Stomach (tissue), 4 donors: Measurements from ENCODE around the gene DOCK2.

Experiments
- POLR2A ChIP-seq, 4 donors: fragments of 450-650 bp; IDR thresholded peaks; one replicate each; pipeline ENCODE4 v1.6.1; 2016; ENCODE audit warnings: antibody characterized with exemption in 4 of 4, control low read depth in 2 of 4, mild to moderate bottlenecking in 1 of 4, moderate library complexity in 1 of 4
- POLR2AphosphoS5 ChIP-seq, 3 donors: sonication (generic); formaldehyde crosslinking; IDR thresholded peaks; one replicate each; pipeline ENCODE4 v1.6.1; 2016; ENCODE audit warnings: antibody characterized with exemption in 3 of 3
- TF ChIP-seq, protein P1 (sequence below), 7 experiments: fragments of 450-650 bp in 4 of 7; fragments of 200-600 bp in 3 of 7; sonication (generic) in 3 of 7; IDR thresholded peaks; one replicate each; pipeline ENCODE4 v1.5.1; 2016 to 2019; ENCODE audit warnings: antibody characterized with exemption in 7 of 7, control low read depth in 2 of 7, mild to moderate bottlenecking in 1 of 7

DNA sequence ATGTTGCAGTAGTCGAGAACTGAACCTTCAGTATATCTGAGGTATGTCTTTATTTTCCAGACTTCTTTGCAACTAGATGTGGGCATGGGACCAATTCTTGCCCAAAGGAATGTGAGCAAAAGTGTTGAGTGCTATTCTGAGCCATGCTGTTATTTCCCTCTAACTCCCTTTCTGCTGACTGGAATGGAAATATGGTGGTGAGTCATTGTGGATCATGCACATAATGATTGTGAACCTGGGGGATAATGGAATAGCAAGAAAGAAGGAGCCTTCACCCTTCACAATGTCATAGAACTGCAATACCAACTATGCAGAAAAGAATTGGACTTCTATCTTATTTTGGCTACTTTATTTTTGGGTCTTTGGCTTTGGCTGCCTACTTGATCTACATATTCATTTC, 10.3 kb upstream of the DOCK2 start:
- TF ChIP-seq POLR2A (IDR thresholded peaks at IDR 0.05) (no peak), POLR2AphosphoS5 (IDR thresholded peaks at IDR 0.05) (no peak)
- TF ChIP-seq, protein P1, sequence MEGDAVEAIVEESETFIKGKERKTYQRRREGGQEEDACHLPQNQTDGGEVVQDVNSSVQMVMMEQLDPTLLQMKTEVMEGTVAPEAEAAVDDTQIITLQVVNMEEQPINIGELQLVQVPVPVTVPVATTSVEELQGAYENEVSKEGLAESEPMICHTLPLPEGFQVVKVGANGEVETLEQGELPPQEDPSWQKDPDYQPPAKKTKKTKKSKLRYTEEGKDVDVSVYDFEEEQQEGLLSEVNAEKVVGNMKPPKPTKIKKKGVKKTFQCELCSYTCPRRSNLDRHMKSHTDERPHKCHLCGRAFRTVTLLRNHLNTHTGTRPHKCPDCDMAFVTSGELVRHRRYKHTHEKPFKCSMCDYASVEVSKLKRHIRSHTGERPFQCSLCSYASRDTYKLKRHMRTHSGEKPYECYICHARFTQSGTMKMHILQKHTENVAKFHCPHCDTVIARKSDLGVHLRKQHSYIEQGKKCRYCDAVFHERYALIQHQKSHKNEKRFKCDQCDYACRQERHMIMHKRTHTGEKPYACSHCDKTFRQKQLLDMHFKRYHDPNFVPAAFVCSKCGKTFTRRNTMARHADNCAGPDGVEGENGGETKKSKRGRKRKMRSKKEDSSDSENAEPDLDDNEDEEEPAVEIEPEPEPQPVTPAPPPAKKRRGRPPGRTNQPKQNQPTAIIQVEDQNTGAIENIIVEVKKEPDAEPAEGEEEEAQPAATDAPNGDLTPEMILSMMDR (IDR thresholded peaks at IDR 0.05) = no peak
